Urinary bladder (tissue), 4 donors: ENCODE measurements around the gene VPS35. TPM values are rescaled to one million over a fixed set of nuclear protein-coding genes. Genes with fewer than 3 reads are reported as not detected.

Source experiments
- DNase-seq: peaks from one replicate; pipeline ENCODE4 v3.0.0-alpha.2; 2015; ENCODE audit errors: extremely low spot score
- H3K27ac ChIP-seq: one replicate; pipeline ENCODE4 v1.5.1; 2013; ENCODE audit warnings: low read depth, mild to moderate bottlenecking, moderate library complexity
- H3K36me3 ChIP-seq: one replicate; pipeline ENCODE4 v1.6.1; 2013; ENCODE audit warnings: mild to moderate bottlenecking, moderate library complexity; ENCODE audit not compliant: insufficient read depth
- H3K4me1 ChIP-seq: one replicate; pipeline ENCODE4 v1.6.1; 2013; ENCODE audit warnings: mild to moderate bottlenecking, moderate library complexity; ENCODE audit not compliant: insufficient read depth
- H3K4me3 ChIP-seq: one replicate; pipeline ENCODE4 v1.5.1; 2013; ENCODE audit warnings: low read depth, low read length
- WGBS: extraction: QIAGEN DNeasy Blood & Tissue Kit; methylation state at CpG from one replicate; pipeline ENCODE4 v1.1.7; 2013; 5-methylcytosine and 5-hydroxymethylcytosine counted together
- polyA plus RNA-seq: library from polyadenylated mRNA; stranded (reverse); fragments of 200-250 nt; gene quantifications from one replicate; pipeline ENCODE4 v1.2.3, GENCODE V29; 2013
- total RNA-seq: library from RNA; depleted of rRNA; stranded (reverse); fragments of >200 nt; gene quantifications from one replicate; pipeline ENCODE4 v1.2.3, GENCODE V29; 2014
- donor health status: healthy with polysubstance abuse.
- donor health status: healthy.

The VPS35 gene
- total RNA-seq (154 TPM), polyA plus RNA-seq (44.4 TPM)

- DNase-seq: peak; percentile 97
- Histone ChIP-seq H3K36me3 (no peaks in the 10 kb centered on the region), H3K27ac (peak within 1 kb of the TSS; percentile 97), H3K4me3 (peak within 1 kb of the TSS; percentile 82), H3K4me1 (peaks cover 3% of the 10 kb centered on the region)
- WGBS: under 1% methylated on average over 54 of the region's 54 CpGs
Measured at GRCh38 chr16:46688654-46689364, at the start of gene VPS35. Gene VPS35 (minus strand): TSS chr16:46689178. CDS start chr16:46689133, 45 bp downstream.

GRCh38 chr16:46737621-46738214 lies 48.7 kb upstream of the VPS35 start:
- no peaks in the 10 kb centered on the region for H3K4me1 ChIP-seq
- no peaks in the 10 kb centered on the region for H3K36me3 ChIP-seq
- 88% methylated on average over 14 of the region's 14 CpGs for WGBS
- H3K4me3 ChIP-seq: no peak overlapping the region
- no peak for DNase-seq
- no peak overlapping the region for H3K27ac ChIP-seq

GRCh38 chr16:46736695-46737094 lies 47.7 kb upstream of the VPS35 start:
- Histone ChIP-seq H3K4me3 (no peak overlapping the region), H3K27ac (no peak overlapping the region), H3K36me3 (no peaks in the 10 kb centered on the region), H3K4me1 (no peaks in the 10 kb centered on the region)
- WGBS: 74% methylated on average over 12 of the region's 12 CpGs
- DNase-seq: no peak

- H3K4me1 ChIP-seq: no peaks in the 10 kb centered on the region
- H3K27ac ChIP-seq: no peak overlapping the region
- no peak for DNase-seq
- no peak overlapping the region for H3K4me3 ChIP-seq
- 87% methylated on average over 9 of the region's 9 CpGs for WGBS
- no peaks in the 10 kb centered on the region for H3K36me3 ChIP-seq
Measured at GRCh38 chr16:46733319-46733830, 44.4 kb upstream of the VPS35 start.

GRCh38 chr16:46732561-46732960 lies 43.6 kb upstream of the VPS35 start:
- Histone ChIP-seq H3K27ac (no peak overlapping the region), H3K36me3 (no peaks in the 10 kb centered on the region), H3K4me3 (no peak overlapping the region), H3K4me1 (no peaks in the 10 kb centered on the region)
- no peak for DNase-seq
- 90% methylated on average over 4 of the region's 4 CpGs for WGBS

GRCh38 chr16:46731691-46732555 lies 42.9 kb upstream of the VPS35 start:
- no peak overlapping the region for H3K4me3 ChIP-seq
- no peaks in the 10 kb centered on the region for H3K4me1 ChIP-seq
- no peak for DNase-seq
- H3K36me3 ChIP-seq: no peaks in the 10 kb centered on the region
- H3K27ac ChIP-seq: no peak overlapping the region
- WGBS: 73% methylated on average over 23 of the region's 23 CpGs

- WGBS: 73% methylated on average over 17 of the region's 17 CpGs
- no peak overlapping the region for H3K27ac ChIP-seq
- DNase-seq: no peak
- H3K4me1 ChIP-seq: no peaks in the 10 kb centered on the region
- H3K4me3 ChIP-seq: no peak overlapping the region
- no peaks in the 10 kb centered on the region for H3K36me3 ChIP-seq
Measured at GRCh38 chr16:46730801-46731690, 42.1 kb upstream of the VPS35 start.

GRCh38 chr16:46730126-46730525 lies 41.1 kb upstream of the VPS35 start:
- no peak for DNase-seq
- no peak overlapping the region for H3K4me3 ChIP-seq
- no peaks in the 10 kb centered on the region for H3K4me1 ChIP-seq
- WGBS: 92% methylated on average over 8 of the region's 8 CpGs
- no peaks in the 10 kb centered on the region for H3K36me3 ChIP-seq
- no peak overlapping the region for H3K27ac ChIP-seq

GRCh38 chr16:46729326-46729995 lies 40.5 kb upstream of the VPS35 start:
- no peak for DNase-seq
- WGBS: 92% methylated on average over 7 of the region's 7 CpGs
- H3K4me3 ChIP-seq: no peak overlapping the region
- H3K36me3 ChIP-seq: no peaks in the 10 kb centered on the region
- no peaks in the 10 kb centered on the region for H3K4me1 ChIP-seq
- H3K27ac ChIP-seq: no peak overlapping the region

GRCh38 chr16:46728806-46729205 lies 39.8 kb upstream of the VPS35 start:
- no peak for DNase-seq
- H3K36me3 ChIP-seq: no peaks in the 10 kb centered on the region
- no peak overlapping the region for H3K27ac ChIP-seq
- no peaks in the 10 kb centered on the region for H3K4me1 ChIP-seq
- H3K4me3 ChIP-seq: no peak overlapping the region
- WGBS: 69% methylated on average over 14 of the region's 14 CpGs

GRCh38 chr16:46727630-46728029 lies 38.7 kb upstream of the VPS35 start:
- WGBS: 80% methylated on average over 9 of the region's 9 CpGs
- Histone ChIP-seq H3K4me3 (no peak overlapping the region), H3K4me1 (no peaks in the 10 kb centered on the region), H3K36me3 (no peaks in the 10 kb centered on the region), H3K27ac (no peak overlapping the region)
- no peak for DNase-seq

- no peak for DNase-seq
- Histone ChIP-seq H3K27ac (no peak overlapping the region), H3K36me3 (no peaks in the 10 kb centered on the region), H3K4me3 (no peak overlapping the region), H3K4me1 (no peaks in the 10 kb centered on the region)
- WGBS: 93% methylated on average over 7 of the region's 7 CpGs
Measured at GRCh38 chr16:46727184-46727583, 38.2 kb upstream of the VPS35 start.
